Midbrain (tissue), 1 donor: Measurements from ENCODE around the gene CADPS.

ENCODE experiments used
- DNase-seq: peaks from one replicate; lab custom pipeline; 2025; lab: John Stamatoyannopoulos, UW

Gene CADPS

GRCh38 chr3:62688050-62688449 is 187.2 kb downstream of the CADPS start:
- DNase-seq: no peak

GRCh38 chr3:62686503-62687294 is 188.5 kb downstream of the CADPS start:
- no peak for DNase-seq

GRCh38 chr3:62682826-62683225 is 192.4 kb downstream of the CADPS start:
- no peak for DNase-seq

- DNase-seq: no peak
These were observed 195.2 kb downstream of the CADPS start for GRCh38 chr3:62679988-62680387.

DNA sequence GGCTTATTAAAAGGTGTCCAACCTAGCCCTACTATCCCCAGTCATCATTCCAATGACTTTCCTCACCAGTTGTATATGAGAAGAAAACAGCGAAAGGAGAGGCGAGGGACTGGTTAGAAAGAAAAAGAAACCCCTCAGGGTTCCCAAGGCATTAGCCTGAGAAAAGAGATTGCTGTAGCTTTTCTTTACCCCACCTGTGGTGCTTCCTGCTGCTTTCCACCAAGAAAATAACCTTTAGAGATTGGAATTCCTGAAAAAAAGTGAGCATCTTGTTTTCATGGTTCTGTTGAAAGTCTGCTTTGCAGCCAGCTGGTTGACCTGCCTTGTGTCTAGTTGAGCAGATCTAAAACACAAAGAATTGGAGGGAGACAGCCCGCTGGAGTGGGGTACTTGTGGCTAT is 196.4 kb downstream of the CADPS start:
- DNase-seq: no peak

GRCh38 chr3:62677926-62678325 is 197.3 kb downstream of the CADPS start:
- DNase-seq: no peak

DNA sequence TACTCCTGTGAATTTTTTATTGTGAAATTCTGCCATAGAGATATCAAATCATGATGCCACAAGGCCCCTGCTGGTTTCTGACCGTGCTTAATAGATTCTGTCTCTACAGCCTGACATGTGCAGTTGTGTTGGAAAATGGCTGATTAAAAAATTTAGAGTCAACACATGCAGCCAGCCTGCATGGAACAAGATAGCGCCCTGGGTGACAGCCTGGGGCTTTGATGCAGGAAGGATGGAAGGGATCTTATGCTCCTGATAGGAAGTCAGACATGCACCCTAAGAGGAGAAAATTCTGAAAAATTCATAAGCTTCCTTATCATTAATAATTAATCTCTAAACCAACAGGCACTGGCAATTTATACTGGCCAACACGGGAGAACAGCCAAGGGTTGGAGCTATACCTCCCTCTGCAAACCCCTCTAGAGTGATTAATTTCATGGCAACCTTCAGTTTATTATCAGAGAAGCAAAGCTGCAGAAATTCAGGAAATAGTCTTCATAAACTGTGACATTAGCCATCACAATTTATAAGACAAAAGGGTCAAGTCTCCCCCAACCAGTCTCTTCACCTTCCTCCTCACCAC is 198.4 kb downstream of the CADPS start:
- no peak for DNase-seq

DNA sequence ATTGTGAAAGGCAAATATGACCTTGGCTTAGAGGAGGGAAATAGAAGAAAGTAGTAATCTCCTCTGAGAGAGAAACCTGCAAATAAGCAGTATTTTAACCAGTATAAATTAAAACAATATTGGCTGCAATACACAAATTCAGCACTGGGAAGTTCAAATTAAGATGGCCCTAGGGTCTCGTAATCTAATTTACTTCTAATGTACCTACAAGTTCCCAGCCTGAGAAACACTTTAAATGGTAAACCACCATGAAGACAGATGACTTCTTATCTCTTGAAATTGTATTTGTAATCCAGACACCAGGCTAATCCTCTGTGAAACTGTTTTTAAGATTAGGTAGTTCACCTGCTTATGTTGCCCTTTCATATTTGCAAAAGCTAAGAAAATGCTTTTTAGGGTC is 199.7 kb downstream of the CADPS start:
- DNase-seq: no peak

DNA sequence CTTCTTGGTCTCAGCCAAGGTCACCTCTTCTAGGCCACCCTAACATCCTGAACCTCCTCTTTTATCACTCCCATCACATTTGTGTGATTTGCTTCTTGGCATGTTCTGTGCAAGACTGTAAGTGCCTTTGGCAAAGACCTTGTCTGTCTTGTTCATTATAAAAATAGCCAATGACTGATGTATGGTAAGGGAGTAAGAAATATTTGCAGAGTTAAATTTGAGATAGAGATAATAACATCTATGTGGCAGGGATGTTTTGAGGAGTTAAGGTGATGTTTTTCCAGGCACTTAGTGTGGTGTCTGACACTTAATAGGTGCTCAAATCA is 202.3 kb downstream of the CADPS start:
- no peak for DNase-seq

DNA sequence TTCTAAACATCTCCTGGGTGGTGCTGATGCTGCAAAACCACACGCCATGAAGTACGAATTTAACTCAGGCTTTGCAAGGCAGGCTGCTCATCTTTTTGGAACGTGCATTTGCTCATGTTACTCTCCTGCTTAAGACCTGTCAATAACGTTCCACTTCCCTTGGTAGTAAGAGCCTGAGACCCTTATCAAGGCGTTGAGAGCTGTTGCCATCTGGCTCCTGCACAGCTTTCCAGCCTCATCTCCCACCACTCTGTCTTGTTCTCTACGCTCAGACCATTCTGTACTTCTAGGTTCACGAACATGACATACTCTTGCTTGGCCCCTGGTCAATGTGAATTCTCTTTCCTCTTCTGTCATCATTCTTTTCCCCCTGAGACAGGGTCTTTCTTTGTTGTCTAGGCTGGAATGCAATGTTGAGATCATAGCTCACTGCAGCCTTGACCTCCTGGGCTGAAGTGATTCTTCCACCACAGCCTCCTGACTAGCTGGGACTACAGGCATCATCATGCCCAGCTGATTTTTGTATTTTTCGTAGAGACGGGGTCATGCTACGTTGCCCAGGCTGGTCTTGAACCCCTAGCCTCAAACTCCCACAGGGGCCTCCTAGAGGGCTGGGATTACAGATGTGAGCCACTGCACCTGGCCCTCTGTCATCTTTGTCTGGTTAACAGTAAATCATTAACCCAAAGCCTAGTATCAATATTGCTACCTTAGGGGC is 202.8 kb downstream of the CADPS start:
- DNase-seq: no peak

DNA sequence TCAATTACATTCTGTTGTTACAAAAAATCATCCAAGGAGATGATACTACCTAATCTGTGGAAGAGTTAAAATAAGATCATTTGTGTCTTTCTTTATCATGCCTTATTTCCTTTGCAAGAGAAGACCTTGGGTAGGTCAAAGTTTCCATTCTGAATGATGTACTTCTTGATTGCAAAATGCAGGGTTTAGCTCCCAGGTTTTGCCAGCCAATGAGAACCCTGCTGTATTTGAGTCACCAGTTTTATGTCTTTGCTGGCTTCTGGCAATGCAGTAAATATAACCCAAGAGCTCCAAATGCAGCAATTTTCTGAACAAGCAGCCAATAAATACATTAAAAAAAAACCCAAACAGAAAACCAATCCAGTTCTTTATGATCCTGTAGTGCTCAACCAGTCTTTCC is 204.9 kb downstream of the CADPS start:
- no peak for DNase-seq

- DNase-seq: no peak
These were observed 206.1 kb downstream of the CADPS start for GRCh38 chr3:62669161-62669560.

DNA sequence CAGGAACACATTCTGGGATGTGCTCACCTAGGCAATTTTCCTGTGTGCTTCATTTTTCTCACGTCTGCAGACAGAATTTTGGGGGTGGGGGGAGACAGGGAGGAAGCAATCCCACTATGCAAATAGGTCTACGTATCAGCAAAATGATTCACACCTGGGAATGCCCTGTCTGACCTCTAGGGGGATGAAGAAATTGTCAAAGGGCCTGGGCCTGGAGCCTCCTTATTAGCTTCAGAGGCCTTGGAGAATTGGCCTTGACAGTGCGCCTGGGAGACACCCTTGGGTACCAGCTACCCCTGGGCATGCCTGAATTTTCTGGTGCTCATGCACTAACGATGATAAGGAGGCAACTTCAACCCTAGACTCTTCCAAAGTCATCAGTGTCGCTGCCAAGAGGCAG is 207.5 kb downstream of the CADPS start:
- DNase-seq: no peak

DNA sequence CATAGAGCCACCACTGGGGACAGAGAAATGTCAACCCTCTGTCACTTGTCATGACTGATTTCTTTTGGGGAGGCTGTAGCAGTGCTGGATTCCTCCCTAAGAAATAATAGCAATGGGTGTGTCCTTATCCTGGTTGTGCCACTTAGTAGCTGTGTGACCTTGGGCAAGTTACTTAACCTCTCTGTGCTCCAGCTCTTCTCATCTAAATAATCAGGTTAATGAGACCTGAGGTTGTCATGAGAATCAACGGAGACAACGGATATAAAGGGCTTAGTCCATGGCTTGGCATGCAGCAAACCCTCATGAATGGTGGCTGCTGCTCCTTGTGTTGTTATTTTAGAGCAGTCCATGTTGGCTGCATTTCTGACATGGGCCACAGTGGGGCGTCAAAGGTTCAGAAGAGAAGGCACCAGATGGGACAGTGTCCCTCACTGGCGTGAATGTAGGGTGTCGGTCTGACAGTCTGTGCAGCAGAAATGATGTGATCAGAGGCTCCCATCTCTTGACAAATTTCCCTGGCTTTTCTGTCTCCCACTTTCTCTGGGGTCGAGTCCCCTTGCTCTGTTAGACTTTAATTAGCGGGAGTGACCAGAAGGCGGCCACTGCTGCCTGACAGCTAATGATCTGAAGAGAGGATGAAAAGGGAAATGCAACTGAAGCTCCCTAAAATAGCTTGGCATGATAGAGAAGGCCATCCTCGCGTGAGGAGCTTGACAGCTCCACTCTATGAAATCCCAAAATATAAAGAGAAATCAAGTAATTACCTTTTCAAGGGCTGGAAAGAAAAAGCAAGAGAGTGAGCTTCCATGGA is 209.4 kb downstream of the CADPS start:
- peak; percentile 74 for DNase-seq

DNA sequence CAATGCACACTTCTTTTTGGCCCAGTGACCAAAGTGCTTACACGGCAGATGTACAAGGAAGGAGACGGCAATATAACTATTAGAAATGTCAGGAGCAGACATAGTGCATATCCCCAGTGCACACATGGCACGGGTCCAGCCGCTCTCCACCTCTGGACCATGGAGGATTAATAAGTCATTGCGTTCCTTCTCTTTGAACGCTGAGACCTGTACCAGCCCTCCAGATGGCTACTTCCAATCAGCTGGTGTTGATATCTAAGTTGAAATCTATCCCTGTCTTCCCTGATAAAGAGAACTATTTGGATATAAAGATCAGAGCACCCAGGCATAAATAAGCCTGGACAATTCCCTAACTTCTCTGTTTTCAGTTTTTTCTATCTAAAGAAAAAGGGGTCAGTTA is 212.5 kb downstream of the CADPS start:
- DNase-seq: no peak

DNA sequence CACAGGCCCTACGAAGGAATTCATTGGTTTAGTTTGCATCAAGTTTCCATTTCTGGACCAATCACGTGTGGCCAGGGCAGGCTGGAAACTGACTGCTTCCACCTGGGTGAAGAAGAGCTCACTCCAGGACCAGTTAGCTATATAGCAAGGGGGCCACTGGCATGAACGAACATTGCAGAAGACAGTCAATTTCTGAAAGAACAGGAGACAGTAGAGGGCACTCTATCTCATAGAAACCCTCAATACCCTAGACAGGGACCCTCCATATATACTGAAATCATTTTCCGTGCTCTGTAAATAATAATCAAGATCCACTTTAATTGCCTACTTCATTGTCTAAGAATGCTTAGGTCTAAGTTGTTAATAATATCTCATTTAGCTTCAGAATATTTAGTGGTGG is 215.6 kb downstream of the CADPS start:
- DNase-seq: no peak

DNA sequence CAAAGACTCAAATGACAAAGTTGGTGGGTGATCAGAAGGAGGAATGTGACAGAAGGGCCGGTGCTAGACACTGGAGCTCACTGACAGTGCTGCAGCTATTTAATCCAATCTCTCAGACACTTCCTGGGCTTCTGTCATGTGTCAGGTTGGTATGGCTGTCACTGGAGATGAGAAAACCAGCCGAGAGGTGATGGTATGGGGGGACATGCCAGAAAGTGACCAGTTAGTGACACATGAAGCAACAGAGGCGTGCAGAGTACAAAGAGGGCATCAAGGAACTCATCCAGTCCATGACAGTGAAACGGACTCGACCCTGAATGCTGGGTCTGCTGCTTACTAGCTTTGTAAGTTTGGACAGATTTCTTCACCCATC is 219.5 kb downstream of the CADPS start:
- DNase-seq: no peak

DNA sequence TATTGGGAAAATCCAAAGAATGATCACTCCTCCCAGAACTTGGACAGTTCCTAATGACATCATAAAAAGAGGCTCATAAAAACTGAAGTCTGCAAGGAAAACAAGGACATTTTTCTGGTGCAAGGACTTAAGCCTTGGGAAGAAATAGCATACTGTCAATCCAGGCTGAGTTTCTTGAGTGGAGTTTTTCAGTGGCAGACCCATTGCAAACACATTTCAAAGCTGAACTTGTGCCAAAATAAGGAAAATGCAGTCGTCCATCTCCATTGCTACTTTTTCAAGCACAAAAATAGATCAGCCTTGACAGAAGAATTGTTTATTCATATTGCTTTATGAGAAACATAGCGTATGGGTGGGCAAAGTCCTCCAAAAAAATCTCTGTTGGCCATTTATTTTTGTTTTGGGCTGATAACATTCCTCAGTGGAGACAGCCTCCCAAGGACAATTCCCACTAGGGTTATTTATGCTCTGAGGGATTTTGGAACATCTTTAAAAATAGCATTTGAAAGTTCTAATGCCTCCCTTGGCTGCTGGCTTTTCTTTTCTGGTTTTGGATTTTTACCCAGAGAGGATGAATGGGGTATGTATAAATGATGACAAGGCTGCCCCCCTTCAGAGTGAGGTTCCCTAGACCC is 220.0 kb downstream of the CADPS start:
- no peak for DNase-seq

GRCh38 chr3:62653796-62654195 is 221.4 kb downstream of the CADPS start:
- no peak for DNase-seq

DNA sequence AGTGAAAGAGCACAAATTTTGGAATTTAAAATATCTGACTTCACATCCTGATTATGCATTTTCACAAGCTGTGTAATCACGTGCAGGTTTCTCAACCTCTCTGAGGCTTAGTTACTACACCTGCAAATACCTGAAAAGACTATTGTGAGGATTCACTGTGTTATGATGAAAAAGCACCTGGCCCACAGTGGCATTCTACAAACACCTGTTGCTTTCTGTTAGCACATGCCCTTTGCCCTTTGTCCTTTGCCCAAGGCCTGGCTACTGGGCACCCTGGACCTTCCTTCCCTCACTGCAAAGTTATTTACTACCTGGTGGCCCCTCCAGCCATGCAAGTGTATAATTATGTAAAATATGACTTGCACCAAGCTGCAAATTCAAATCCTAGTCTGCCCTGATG is 227.5 kb downstream of the CADPS start:
- no peak for DNase-seq

- DNase-seq: no peak
These were observed 230.7 kb downstream of the CADPS start for GRCh38 chr3:62644493-62644892.

DNA sequence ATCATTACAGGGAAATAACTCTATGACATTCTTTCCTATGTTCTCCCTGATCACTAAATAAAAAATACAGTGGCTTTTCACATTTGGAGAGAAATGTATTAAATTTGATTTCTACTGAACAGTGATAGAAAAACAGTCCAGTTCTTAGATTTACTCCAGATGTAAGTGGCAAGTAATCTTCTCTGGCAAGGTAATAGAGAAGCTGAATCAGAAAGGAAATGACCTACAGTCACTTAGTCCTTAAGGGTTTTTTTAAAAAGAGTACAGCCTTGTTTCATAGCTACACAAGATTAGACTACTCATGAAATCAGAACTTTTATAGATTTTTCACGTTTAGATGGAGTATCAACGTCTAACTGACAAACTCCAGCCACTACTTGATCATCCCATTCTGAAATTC is 236.9 kb downstream of the CADPS start:
- no peak for DNase-seq
